Dermis lymphatic vessel endothelial cell (primary cell): ENCODE results near the gene ITPRIP. TPM values are rescaled to one million over a fixed set of nuclear protein-coding genes. Genes with fewer than 3 reads are reported as not detected.

Experiments used
- total RNA-seq: library from RNA; depleted of rRNA; stranded (reverse); fragments of >200 nt; gene quantifications from 2 replicates; pipeline ENCODE4 v1.2.1, GENCODE V29; 2014

Gene ITPRIP, protein sequence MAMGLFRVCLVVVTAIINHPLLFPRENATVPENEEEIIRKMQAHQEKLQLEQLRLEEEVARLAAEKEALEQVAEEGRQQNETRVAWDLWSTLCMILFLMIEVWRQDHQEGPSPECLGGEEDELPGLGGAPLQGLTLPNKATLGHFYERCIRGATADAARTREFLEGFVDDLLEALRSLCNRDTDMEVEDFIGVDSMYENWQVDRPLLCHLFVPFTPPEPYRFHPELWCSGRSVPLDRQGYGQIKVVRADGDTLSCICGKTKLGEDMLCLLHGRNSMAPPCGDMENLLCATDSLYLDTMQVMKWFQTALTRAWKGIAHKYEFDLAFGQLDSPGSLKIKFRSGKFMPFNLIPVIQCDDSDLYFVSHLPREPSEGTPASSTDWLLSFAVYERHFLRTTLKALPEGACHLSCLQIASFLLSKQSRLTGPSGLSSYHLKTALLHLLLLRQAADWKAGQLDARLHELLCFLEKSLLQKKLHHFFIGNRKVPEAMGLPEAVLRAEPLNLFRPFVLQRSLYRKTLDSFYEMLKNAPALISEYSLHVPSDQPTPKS
- 34.7 and 53.9 TPM in 2 replicates for total RNA-seq

DNA sequence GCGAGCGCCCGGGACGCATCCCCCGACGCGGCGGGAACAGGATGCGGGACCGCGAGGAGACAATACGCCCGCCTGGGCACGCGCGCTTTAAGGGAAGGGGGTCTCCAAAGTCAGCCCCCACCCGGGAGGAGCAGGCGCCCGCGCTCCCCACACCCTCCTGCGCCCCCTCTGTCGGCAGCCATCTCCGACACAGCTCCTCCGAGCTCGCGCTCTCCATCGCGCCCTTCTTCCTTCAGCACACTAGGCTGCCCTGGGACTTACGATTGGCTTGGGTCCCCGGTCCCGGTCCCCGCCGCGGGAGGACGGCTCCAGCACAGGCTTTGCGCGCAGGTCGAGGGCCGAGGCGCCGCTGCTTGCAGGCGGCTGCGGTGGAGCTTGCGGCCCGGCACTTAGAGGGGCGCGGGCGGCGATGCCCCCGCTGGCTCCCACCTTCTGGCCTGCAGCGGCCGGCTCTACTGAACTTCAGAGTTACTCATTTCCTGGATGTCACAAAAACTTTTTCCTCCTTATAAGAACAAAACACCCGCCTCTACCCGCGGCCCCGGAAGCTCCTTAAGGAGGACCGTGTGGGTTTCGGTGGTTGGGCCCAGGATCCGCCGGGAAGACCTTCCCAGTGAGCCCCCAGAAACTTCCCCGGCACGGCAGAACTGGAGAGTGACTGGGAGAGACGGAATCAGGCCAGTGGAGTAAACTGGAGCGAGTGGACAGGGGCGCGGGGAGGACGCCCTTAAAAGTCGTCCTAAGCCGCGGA is at the start of gene ITPRIP:
Gene ITPRIP, minus strand, starts transcription at position 481 of the 751 bp plus-strand sequence. CDS start 22,414 bp downstream, outside the sequence.

DNA sequence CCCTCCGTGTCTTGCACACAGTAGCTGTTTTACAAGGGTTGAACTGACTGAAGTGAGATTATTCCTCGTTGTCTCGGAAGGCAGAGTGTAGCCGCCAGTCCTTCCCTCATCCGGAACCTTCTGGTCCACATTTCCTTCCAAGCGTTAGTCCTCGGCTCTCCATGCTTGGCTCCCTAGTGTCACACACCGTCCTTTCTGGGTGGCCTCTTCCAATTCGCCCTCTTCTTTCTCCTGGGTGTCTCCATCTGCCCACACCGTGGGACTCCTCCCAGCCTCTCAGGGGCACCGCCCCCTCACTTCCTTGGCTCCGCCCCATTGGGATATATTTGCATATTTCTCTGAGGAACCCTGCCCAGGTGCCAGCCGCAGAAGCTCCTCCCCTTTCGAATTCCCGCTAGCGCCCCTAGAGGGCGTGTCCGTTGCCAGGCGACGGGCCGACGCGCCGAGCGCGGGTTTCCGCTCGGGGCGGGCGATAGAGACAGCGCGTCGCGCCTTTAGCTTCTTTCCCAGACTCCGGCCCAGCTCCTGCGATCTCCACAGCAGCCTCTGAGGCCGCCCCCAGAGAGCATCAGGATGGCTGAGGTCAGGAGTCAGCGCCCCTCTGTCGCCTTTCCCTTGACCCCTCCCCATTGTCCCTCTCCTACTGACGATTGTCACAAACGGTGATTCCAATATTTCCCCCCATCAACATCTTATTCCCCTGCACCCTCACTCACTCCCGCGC is 15.2 kb upstream of the ITPRIP start, which contains the start of gene CFAP58:
Gene CFAP58, plus strand, starts transcription at position 509 of the 724 bp plus-strand sequence. Its CDS starts 65 bp downstream, at position 574.

DNA sequence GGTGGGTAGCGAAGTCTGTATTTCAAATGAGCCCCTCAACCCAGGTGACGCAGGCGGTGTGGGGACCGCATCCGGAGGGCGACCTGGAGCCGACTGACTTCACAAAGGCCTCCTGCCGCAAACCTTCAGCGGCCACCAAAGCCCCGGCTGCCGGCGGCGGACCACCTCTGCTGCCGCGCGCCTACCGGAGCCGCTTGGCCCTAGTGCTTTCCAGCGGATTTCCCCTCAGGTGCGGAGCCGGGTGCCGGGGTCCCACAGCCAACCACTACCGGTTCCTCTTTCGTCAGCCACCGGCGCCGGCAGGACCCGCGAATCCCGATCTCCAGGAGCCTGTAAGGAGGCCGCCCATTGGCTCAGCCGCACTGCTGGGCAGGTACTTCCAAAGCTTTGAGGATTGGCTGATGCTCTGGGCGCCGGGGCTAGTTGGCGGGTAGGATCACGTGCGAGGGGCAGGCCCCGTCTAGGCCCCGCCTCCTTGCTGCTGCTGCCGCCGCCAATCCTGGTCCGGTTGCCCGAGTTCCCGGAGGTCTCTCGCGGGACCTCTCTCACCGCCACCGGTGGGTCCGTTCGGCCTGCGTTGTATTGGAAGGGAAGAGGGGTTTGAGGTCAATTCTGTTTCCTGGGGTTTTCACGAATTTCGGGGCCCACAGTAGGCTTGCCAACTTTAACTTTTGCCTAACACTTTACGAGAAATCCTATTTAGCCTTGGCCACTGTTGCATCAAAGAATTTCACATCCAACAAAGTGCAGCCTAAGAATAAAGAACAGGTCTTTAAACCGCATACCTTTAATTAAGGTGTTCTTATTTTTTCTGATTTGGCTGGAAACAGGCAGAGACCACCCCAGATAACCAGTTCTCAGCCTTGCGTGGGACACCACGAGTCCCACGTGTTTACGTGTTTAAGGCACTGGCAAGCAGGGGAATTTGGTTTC is 69.3 kb downstream of the ITPRIP start, which contains the start of gene GSTO2:
Gene GSTO2, plus strand, starts transcription at position 472 of the 933 bp plus-strand sequence. CDS start 5,732 bp downstream, outside the sequence.

Other genes starting within 250 kb of the ITPRIP start
- 4.1 and 5.3 TPM in 2 replicates for gene SFR1, start 216.3 kb downstream of the ITPRIP start, total RNA-seq
- gene CFAP43, start 106.1 kb downstream of the ITPRIP start, total RNA-seq, result 0.17 TPM in 1 of 2 replicates, not detected in the other
- 444 and 487 TPM in 2 replicates for gene GSTO1, start 83.6 kb downstream of the ITPRIP start, total RNA-seq
- 0.98 and 1.0 TPM in 2 replicates for gene GSTO2, start 69.3 kb downstream of the ITPRIP start, total RNA-seq
- 2.5 and 3.4 TPM in 2 replicates for gene CFAP58, start 15.4 kb upstream of the ITPRIP start, total RNA-seq